HG02798 (cell line): Measurements from ENCODE around the gene GRID1.

Experiments used
- ATAC-seq: cut with Tn5 transposase; IDR thresholded peaks from one replicate; pipeline ENCODE4 v1.9.1; 2021; ENCODE audit warnings: mild to moderate bottlenecking; ENCODE audit not compliant: unreplicated experiment, poor library complexity

The GRID1 gene

GRCh38 chr10:86295791-86296190, 70.8 kb downstream of the GRID1 start:
- ATAC-seq, result no peak

GRCh38 chr10:86295351-86295750, 71.2 kb downstream of the GRID1 start:
- no peak for ATAC-seq

- ATAC-seq, result no peak
Observed at GRCh38 chr10:86294346-86295265, 72.0 kb downstream of the GRID1 start.

- ATAC-seq, result no peak
Observed at GRCh38 chr10:86293396-86293791, 73.2 kb downstream of the GRID1 start.

GRCh38 chr10:86292462-86293395, 73.9 kb downstream of the GRID1 start:
- no peak for ATAC-seq

GRCh38 chr10:86291616-86292340, 74.8 kb downstream of the GRID1 start:
- ATAC-seq, result no peak

- no peak for ATAC-seq
Observed at GRCh38 chr10:86290933-86291615, 75.5 kb downstream of the GRID1 start.

GRCh38 chr10:86289577-86289868, 77.1 kb downstream of the GRID1 start:
- ATAC-seq, result no peak

- no peak for ATAC-seq
Observed at GRCh38 chr10:86288695-86289576, 77.7 kb downstream of the GRID1 start.

- ATAC-seq, result no peak
Observed at GRCh38 chr10:86287966-86288579, 78.5 kb downstream of the GRID1 start.

GRCh38 chr10:86287110-86287793, 79.3 kb downstream of the GRID1 start:
- no peak for ATAC-seq

GRCh38 chr10:86286236-86287109, 80.1 kb downstream of the GRID1 start:
- ATAC-seq, result no peak

GRCh38 chr10:86285136-86285790, 81.3 kb downstream of the GRID1 start:
- no peak for ATAC-seq

- ATAC-seq, result no peak
Observed at GRCh38 chr10:86284355-86285105, 82.1 kb downstream of the GRID1 start.

GRCh38 chr10:86283466-86284287, 82.9 kb downstream of the GRID1 start:
- ATAC-seq, result no peak
